GM12878 (cell line): ENCODE data around the gene FRS3. TPM values are rescaled to one million over a fixed set of nuclear protein-coding genes. Genes with fewer than 3 reads are reported as not detected.

Experiments
- ATAC-seq: fragments of 200-7000 bp; cut with Tn5 transposase; 3 replicates; pipeline ENCODE4 v1.9.1; 2020; ENCODE audit warnings: mild to moderate bottlenecking, moderate library complexity
- BruUV-seq: library from RNA; stranded (reverse); fragments of 400-500 nt; replicated peaks from 2 replicates; lab custom pipeline; 2021; lab: Mats Ljungman, UMichigan
- CTCF ChIA-PET: fragments of 300-600 bp; sonication (Branson Sonifier 250); formaldehyde crosslinking; extraction: SDS; loops from one replicate; lab custom pipeline; 2021; ENCODE audit warnings: inconsistent platforms; lab: Yijun Ruan, JAX
- POLR2A ChIA-PET: fragments of 350-600 bp; formaldehyde crosslinking; extraction: SDS; loops from one replicate; lab custom pipeline; 2021; ENCODE audit warnings: inconsistent platforms; lab: Charles Lee
- RAD21 ChIA-PET: fragments of 300-600 bp; sonication (Branson Sonifier 250); formaldehyde crosslinking; loops from one replicate; lab custom pipeline; 2023; ENCODE audit warnings: antibody characterized with exemption; ENCODE audit not compliant: unreplicated experiment; lab: Charles Lee
- SMC1A ChIA-PET: fragments of 300-600 bp; sonication (Branson Sonifier 250); formaldehyde crosslinking; loops from one replicate; lab custom pipeline; 2023; ENCODE audit not compliant: unreplicated experiment, uncharacterized antibody; lab: Charles Lee
- DNase-seq: peaks from one replicate; pipeline ENCODE4 v3.0.0-alpha.2; 2011; ENCODE audit warnings: low read depth, low spot score
- FAIRE-seq: peaks from 3 replicates; lab custom pipeline; 2011; peaks lifted over from hg19 to GRCh38; lab: Jason Lieb, UNC
- H2AFZ ChIP-seq: 2 replicates; pipeline ENCODE4 v1.6.0; 2011; ENCODE audit warnings: low read depth, low read length, control low read depth; ENCODE audit not compliant: control insufficient read depth
- H3K27ac ChIP-seq: 2 replicates; pipeline ENCODE4 v1.5.1; 2011; ENCODE audit warnings: control low read depth; ENCODE audit not compliant: control insufficient read depth, insufficient read depth
- H3K27me3 ChIP-seq, 2 experiments: replicated peaks in 1 of 2; 2 replicates each; pipeline versions ENCODE4 v1.6.0 to v1.6.1; 2011; ENCODE audit warnings: low read length in 1 of 2; ENCODE audit not compliant: control insufficient read depth in 2 of 2, insufficient read depth in 2 of 2
- H3K36me3 ChIP-seq, 2 experiments: 2 replicates each; pipeline ENCODE4 v1.5.1; 2011; ENCODE audit warnings: low read length in 1 of 2; ENCODE audit not compliant: control insufficient read depth in 2 of 2, insufficient read depth in 2 of 2
- H3K4me1 ChIP-seq: 2 replicates; pipeline ENCODE4 v1.6.1; 2011; ENCODE audit warnings: mild to moderate bottlenecking, low read length, moderate library complexity, mixed read lengths; ENCODE audit not compliant: control insufficient read depth, insufficient read depth
- H3K4me2 ChIP-seq: 2 replicates; pipeline ENCODE4 v1.6.0; 2011; ENCODE audit warnings: control low read depth; ENCODE audit not compliant: control insufficient read depth, insufficient read depth
- H3K4me3 ChIP-seq: fragments of 200-600 bp; sonication (generic); 2 replicates; pipeline ENCODE4 v1.5.1; 2016
- H3K79me2 ChIP-seq: 2 replicates; pipeline ENCODE4 v1.6.0; 2011; ENCODE audit warnings: low read length; ENCODE audit not compliant: control insufficient read depth, insufficient read depth
- H3K9ac ChIP-seq: 2 replicates; pipeline ENCODE4 v1.8.0; 2011; ENCODE audit warnings: low read length, control low read depth, mixed read lengths; ENCODE audit not compliant: control insufficient read depth, insufficient read depth
- H3K9me3 ChIP-seq: replicated peaks from 3 replicates; pipeline ENCODE4 v1.5.1; 2011; ENCODE audit warnings: mild to moderate bottlenecking, low read length; ENCODE audit not compliant: control insufficient read depth, insufficient read depth
- H4K20me1 ChIP-seq: 2 replicates; pipeline ENCODE4 v1.6.0; 2011; ENCODE audit not compliant: control insufficient read depth, insufficient read depth
- CHD4 ChIP-seq: fragments of 200-600 bp; sonication (generic); IDR thresholded peaks from 2 replicates; pipeline ENCODE4 v1.6.1; 2016; ENCODE audit warnings: mild to moderate bottlenecking
- MXI1 ChIP-seq: fragments of 150-350 bp; IDR thresholded peaks from 2 replicates; pipeline ENCODE4 v1.6.1; 2011; ENCODE audit warnings: low read depth, mild to moderate bottlenecking, inconsistent platforms, low read length, improper control_type of control experiment
- NR2C2 ChIP-seq: IDR thresholded peaks from 2 replicates; pipeline ENCODE4 v1.6.1; 2011; ENCODE audit warnings: borderline replicate concordance, low read depth; ENCODE audit not compliant: control insufficient read depth, insufficient read length
- RUNX3 ChIP-seq: IDR thresholded peaks from 2 replicates; pipeline ENCODE4 v1.6.1; 2012; ENCODE audit warnings: low read length, inconsistent platforms
- SREBF2 ChIP-seq: IDR thresholded peaks from 2 replicates; pipeline ENCODE4 v1.6.1; 2012; ENCODE audit warnings: mild to moderate bottlenecking, low read length
- WGBS: methylation state at CpG from one replicate; pipeline ENCODE4 v1.1.6; 2016; ENCODE audit warnings: low lambda C conversion rate; ENCODE audit not compliant: insufficient replicate concordance, insufficient coverage; ENCODE audit errors: missing lambda C conversion rate; 5-methylcytosine and 5-hydroxymethylcytosine counted together
- in situ Hi-C: fragments of 300-500 bp; cut with MboI; formaldehyde crosslinking; loops from 9 replicates; pipeline ENCODE4 v1.14.3; 2018; ENCODE audit warnings: mixed read lengths
- intact Hi-C: fragments of 100-400 bp; cut with micrococcal nuclease; formaldehyde crosslinking; loops from one replicate; pipeline ENCODE4 v1.14.2; 2022; ENCODE audit not compliant: unreplicated experiment
- polyA plus RNA-seq, 11 experiments: library from polyadenylated mRNA; depleted of rRNA in 4 of 11; unstranded in 6 of 11; stranded (reverse) in 5 of 11; fragments of >200 nt; fragmentation: Nextera tagmentation in 4 of 11; fragmentation: Illumina TruSeq in 1 of 11; extraction: Ambion mirVana in 4 of 11; extraction: Trizol in 1 of 11; gene quantifications; 1 replicate in 1 of 11; 2 replicates in 10 of 11; pipeline versions ENCODE4 v1.2.1 to v1.2.3, GENCODE V29; 2011 to 2016; ENCODE audit warnings: inconsistent platforms in 2 of 11, missing spikeins in 2 of 11, low read depth in 1 of 11
- total RNA-seq, 4 experiments: library from RNA; depleted of rRNA in 3 of 4; stranded (reverse); fragments of >200 nt in 3 of 4; fragmentation: Illumina TruSeq in 1 of 4; extraction: Trizol in 1 of 4; gene quantifications; 2 replicates each; pipeline versions ENCODE4 v1.2.1 to v1.2.3, GENCODE V29; 2013 to 2021
- TF ChIP-seq, protein P1 (sequence below), 3 experiments: IDR thresholded peaks in 2 of 3; conservative IDR thresholded peaks in 1 of 3; 2 replicates each; pipeline ENCODE4 v1.5.1; 2011; ENCODE audit warnings: low read depth in 3 of 3, low read length in 3 of 3, mild to moderate bottlenecking in 3 of 3, control low read depth in 2 of 3, moderate library complexity in 2 of 3, inconsistent platforms in 1 of 3, mixed read lengths in 1 of 3; ENCODE audit not compliant: control insufficient read depth in 2 of 3, insufficient read depth in 1 of 3; ENCODE audit errors: extremely low read depth in 1 of 3
- TF ChIP-seq, protein P2 (sequence below): IDR thresholded peaks from 2 replicates; pipeline ENCODE4 v1.6.1; 2011; ENCODE audit warnings: low read depth, mild to moderate bottlenecking, low read length, moderate library complexity, borderline replicate concordance; ENCODE audit errors: extremely low read depth
- TF ChIP-seq, protein P3 (sequence below): fragments of 450-650 bp; IDR thresholded peaks from 2 replicates; pipeline ENCODE4 v1.6.1; 2017; ENCODE audit warnings: borderline replicate concordance
- TF ChIP-seq, protein P4 (sequence below): fragments of 450-650 bp; IDR thresholded peaks from 2 replicates; pipeline ENCODE4 v1.6.1; 2016; ENCODE audit warnings: mild to moderate bottlenecking
- TF ChIP-seq, protein P5 (sequence below): IDR thresholded peaks from 2 replicates; pipeline ENCODE4 v1.6.1; 2011; ENCODE audit warnings: low read depth, low read length, improper control_type of control experiment, borderline replicate concordance

FRS3 gene
- total and polyA plus RNA-seq, 10 of the 15 experiments (the other 5 are each of a cell fraction or from before 2014, with no cell fraction given) = 0.05 to 3.4 (median 1.5) TPM

DNA sequence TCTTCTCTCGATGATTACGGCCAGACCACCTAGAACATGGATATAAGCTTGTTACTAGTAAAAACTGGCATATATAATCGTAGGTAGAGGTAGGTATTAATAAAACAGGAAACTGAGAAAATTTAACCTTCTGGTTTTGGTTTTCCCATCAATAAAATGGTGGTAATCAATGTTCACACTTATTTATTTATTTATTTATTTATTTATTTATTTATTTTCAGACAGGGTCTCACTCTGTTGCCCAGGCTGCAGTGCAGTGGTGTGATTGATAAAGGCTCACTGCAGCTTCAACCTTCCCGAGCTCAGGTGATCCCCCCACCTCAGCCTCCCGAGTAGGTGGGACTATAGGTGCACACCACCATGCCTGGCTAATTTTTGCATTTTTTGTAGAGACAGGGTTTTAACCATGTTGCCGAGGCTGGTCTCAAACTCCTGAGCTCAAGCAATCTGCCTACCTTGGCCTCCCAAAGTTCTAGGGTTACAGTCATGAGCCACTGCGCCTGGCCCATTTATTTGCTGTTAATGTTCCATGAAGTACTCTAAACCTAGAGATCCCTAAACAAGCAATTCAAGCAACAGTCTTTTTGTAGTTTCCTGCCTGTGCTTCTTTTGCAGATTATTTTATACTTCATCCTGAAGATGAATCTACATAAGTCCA, 19.3 kb upstream of the FRS3 start (continued):
- TF ChIP-seq, protein P1, sequence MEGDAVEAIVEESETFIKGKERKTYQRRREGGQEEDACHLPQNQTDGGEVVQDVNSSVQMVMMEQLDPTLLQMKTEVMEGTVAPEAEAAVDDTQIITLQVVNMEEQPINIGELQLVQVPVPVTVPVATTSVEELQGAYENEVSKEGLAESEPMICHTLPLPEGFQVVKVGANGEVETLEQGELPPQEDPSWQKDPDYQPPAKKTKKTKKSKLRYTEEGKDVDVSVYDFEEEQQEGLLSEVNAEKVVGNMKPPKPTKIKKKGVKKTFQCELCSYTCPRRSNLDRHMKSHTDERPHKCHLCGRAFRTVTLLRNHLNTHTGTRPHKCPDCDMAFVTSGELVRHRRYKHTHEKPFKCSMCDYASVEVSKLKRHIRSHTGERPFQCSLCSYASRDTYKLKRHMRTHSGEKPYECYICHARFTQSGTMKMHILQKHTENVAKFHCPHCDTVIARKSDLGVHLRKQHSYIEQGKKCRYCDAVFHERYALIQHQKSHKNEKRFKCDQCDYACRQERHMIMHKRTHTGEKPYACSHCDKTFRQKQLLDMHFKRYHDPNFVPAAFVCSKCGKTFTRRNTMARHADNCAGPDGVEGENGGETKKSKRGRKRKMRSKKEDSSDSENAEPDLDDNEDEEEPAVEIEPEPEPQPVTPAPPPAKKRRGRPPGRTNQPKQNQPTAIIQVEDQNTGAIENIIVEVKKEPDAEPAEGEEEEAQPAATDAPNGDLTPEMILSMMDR (IDR thresholded peaks at IDR 0.05 in 2 of 3, conservative IDR thresholded peaks at IDR 0.05 in 1 of 3; ENCODE audit: control insufficient read depth in 2 of 3, extremely low read depth in 1 of 3, insufficient read depth in 1 of 3, low read depth in 3 of 3, low read length in 3 of 3) = no peak
- TF ChIP-seq NR2C2 = no peak
- TF ChIP-seq, protein P2, sequence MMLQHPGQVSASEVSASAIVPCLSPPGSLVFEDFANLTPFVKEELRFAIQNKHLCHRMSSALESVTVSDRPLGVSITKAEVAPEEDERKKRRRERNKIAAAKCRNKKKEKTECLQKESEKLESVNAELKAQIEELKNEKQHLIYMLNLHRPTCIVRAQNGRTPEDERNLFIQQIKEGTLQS = no peak
- TF ChIP-seq, protein P3, sequence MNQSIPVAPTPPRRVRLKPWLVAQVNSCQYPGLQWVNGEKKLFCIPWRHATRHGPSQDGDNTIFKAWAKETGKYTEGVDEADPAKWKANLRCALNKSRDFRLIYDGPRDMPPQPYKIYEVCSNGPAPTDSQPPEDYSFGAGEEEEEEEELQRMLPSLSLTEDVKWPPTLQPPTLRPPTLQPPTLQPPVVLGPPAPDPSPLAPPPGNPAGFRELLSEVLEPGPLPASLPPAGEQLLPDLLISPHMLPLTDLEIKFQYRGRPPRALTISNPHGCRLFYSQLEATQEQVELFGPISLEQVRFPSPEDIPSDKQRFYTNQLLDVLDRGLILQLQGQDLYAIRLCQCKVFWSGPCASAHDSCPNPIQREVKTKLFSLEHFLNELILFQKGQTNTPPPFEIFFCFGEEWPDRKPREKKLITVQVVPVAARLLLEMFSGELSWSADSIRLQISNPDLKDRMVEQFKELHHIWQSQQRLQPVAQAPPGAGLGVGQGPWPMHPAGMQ = no peak

DNA sequence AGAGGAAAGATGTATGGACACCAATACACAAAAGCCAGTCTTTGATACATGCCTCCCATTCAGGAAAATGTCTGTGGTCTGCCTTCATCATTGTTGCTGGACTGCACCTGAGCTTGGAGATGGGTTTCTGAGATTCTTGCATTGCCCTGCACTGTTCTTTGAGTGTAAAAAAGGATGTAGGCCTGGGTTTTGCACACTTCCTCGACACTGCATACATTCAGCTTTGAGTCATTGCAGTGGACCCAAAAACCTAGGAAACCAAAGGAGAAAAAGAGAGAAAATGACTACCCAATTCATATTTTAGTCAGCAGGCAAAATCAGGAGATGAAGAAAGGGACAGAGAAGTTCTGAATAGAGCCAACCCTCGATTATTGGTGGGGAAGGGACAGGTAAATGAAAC, 16.8 kb upstream of the FRS3 start:
- Histone ChIP-seq H3K4me3 (no peak overlapping the region), H3K36me3 (peaks cover 3% of the 10 kb centered on the region in 2 experiments), H3K9me3 (no peaks in the 10 kb centered on the region), H3K27me3 (no peaks in the 10 kb centered on the region), H3K4me2 (no peak overlapping the region), H3K27ac (no peak overlapping the region), H4K20me1 (no peaks in the 10 kb centered on the region), H3K79me2 (no peaks in the 10 kb centered on the region), H3K4me1 (no peaks in the 10 kb centered on the region), H2AFZ (no peak overlapping the region), H3K9ac (no peak overlapping the region)
- ATAC-seq (no peak), FAIRE-seq (no peak), DNase-seq (no peak)
- in situ Hi-C loops = no loop called here
- ChIA-PET SMC1A (no interaction called here), RAD21 (no interaction called here), POLR2A (no interaction called here), CTCF (interaction anchor here (0.6 kb wide), 1 partner anchor 8 kb away, joined by 3 read pairs; no protein-coding TSS in a partner anchor)
- WGBS = 0% methylated on average over 2 of the region's 2 CpGs
- TF ChIP-seq SREBF2 (no peak), CHD4 (no peak), MXI1 (no peak), RUNX3 (no peak)
- TF ChIP-seq, protein P4, sequence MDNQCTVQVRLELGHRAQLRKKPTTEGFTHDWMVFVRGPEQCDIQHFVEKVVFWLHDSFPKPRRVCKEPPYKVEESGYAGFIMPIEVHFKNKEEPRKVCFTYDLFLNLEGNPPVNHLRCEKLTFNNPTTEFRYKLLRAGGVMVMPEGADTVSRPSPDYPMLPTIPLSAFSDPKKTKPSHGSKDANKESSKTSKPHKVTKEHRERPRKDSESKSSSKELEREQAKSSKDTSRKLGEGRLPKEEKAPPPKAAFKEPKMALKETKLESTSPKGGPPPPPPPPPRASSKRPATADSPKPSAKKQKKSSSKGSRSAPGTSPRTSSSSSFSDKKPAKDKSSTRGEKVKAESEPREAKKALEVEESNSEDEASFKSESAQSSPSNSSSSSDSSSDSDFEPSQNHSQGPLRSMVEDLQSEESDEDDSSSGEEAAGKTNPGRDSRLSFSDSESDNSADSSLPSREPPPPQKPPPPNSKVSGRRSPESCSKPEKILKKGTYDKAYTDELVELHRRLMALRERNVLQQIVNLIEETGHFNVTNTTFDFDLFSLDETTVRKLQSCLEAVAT = no peak
- TF ChIP-seq, protein P5, sequence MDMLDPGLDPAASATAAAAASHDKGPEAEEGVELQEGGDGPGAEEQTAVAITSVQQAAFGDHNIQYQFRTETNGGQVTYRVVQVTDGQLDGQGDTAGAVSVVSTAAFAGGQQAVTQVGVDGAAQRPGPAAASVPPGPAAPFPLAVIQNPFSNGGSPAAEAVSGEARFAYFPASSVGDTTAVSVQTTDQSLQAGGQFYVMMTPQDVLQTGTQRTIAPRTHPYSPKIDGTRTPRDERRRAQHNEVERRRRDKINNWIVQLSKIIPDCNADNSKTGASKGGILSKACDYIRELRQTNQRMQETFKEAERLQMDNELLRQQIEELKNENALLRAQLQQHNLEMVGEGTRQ = no peak
- BruUV-seq = no TSS peak
- intact Hi-C loops = no loop called here
